Ramos (cell line): ENCODE data around the gene R3HCC1L.
"Not testable (repeated sequence)": the region's sequence is repeated elsewhere in the genome, so short reads cannot be mapped to it uniquely, and the experiment has no call there.

Experiments
- in situ Hi-C: fragments of 300-500 bp; cut with MboI; formaldehyde crosslinking; loops from one replicate; pipeline ENCODE4 v1.14.3; 2022; ENCODE audit warnings: low sequenced_read_pairs; ENCODE audit not compliant: unreplicated experiment

The R3HCC1L gene

DNA sequence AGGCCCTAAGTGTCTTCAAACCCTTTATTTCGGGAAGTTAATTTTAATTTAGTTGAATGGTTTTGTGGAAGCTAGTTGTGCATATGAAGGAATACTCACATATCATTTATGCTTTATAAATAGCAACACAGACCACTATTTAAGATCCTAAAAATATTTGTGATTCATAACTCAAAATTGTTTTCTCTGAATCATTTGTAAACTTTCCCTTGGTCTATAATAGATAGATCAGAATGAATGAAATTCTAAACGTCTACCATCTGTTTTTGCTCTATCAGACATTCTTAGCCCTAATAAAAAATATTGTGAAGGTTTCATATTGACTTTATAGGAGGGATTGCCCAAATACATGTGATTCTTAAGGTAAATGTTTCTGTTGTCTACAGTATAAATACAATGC is 90.1 kb downstream of the R3HCC1L start:
- in situ Hi-C loops = no loop called here

DNA sequence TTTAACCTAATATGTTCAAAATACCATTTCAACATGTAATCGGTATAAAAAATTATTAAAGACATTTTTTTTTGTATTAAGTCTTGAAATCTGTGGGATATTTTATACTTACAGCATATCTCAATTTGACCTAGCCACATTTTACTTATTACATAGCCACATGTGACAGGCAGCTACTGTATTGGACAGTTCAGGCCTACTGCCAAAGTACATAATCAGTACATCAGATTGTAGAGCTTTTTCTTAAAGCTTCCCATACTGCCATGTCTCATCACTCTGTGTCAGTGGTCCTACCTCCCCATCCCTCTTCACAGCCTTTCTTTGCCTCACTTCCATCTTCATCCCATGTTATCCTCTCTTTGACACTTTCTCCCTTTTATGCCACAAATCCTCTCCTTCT is 90.5 kb downstream of the R3HCC1L start:
- in situ Hi-C loops = no loop called here

GRCh38 chr10:98226508-98227144 is 92.2 kb downstream of the R3HCC1L start:
- in situ Hi-C loops = no loop called here

GRCh38 chr10:98227713-98228112 is 93.3 kb downstream of the R3HCC1L start:
- in situ Hi-C loops = not testable (repeated sequence)

DNA sequence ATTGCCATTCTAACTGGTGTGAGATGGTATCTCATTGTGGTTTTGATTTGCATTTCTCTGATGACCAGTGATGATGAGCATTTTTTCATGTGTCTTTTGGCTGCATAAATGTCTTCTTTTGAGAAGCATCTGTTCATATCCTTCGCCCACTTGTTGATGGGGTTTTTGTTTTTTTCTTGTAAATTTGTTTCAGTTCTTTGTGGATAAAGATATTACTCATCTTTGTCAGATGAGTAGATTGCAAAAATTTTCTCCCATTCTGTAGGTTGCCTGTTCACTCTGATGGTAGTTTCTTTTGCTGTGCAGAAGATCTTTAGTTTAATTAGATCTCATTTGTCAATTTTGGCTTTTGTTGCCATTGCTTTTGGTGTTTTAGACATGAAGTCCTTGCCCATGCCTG is 93.8 kb downstream of the R3HCC1L start:
- in situ Hi-C loops = not testable (repeated sequence)

DNA sequence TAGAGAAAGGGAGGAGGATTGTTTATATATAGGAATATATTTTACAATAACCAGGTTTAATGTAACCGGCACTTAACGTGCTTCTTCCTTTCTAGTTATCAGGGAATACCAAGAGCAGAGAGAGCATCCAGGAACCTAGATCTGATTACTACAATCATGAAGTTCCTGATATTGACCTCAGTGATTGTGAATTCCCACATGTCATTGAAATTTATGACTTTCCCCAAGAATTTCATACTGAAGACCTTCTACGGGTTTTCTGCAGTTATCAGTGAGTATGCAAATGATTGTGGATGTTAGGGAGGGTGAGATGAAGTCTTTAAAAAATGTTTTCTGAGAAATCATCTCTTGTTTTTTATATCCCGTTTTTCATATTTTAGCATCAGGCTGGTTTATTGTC is 97.0 kb downstream of the R3HCC1L start:
- in situ Hi-C loops = no loop called here

- in situ Hi-C loops = no loop called here
These were observed 101.4 kb downstream of the R3HCC1L start for GRCh38 chr10:98235846-98236245.

DNA sequence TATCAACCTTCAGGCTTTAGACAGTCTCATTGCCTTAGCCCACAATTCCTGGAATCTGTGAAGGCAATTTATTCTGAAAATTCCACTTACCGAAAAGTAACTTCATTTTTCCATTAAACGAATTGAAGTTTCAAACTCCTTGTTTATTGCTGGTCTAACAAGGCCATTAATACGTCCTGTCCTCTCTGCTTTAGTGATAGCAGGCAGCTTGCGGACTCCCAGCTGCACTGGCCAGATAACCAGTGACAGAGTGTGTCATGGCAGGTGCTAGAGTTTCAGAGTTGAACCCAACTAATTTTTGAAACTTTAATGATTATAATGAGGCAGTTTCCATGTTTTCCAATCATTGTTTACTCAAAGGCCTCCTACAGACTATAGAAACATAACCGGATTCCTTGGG is 102.4 kb downstream of the R3HCC1L start:
- in situ Hi-C loops = no loop called here

GRCh38 chr10:98238391-98238790 is 103.9 kb downstream of the R3HCC1L start:
- in situ Hi-C loops = no loop called here

DNA sequence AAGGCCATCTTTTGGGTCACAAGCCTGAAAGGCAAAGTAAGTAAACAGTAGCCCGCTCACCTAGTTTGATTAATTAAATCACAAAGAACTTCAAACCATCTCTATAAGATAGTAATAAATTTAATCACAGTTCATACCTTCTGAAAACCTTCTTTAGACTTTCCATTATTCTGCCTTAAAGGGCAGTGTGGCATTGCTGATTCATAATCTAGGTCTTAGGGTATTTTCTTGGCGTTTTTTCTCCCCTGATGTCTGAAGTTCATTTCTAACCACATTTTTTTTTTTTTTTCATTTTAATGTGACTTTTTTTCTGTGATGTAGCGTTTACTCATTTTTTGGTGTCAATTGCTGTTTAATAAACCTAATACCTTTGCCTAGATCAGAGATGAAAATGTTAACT is 106.1 kb downstream of the R3HCC1L start:
- in situ Hi-C loops = no loop called here

DNA sequence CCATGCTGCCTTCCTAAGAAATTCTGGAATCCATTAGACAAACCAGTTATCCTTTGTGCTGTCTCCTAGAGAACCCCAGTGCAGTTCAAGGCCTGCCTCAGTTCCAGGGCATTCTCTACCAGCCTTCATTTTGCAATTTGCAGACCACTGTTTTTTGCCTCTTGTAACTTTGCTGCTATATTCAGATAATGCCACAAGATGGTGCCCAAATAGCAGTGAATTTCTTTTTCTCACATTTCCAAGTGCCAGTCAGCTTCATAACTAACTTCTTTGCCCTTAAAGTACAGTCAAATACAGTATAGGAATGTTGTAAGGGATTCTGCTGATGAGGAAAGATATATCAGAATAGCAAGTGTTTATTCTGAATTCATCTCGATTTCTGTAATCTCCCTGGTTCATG is 108.4 kb downstream of the R3HCC1L start:
- in situ Hi-C loops = no loop called here

DNA sequence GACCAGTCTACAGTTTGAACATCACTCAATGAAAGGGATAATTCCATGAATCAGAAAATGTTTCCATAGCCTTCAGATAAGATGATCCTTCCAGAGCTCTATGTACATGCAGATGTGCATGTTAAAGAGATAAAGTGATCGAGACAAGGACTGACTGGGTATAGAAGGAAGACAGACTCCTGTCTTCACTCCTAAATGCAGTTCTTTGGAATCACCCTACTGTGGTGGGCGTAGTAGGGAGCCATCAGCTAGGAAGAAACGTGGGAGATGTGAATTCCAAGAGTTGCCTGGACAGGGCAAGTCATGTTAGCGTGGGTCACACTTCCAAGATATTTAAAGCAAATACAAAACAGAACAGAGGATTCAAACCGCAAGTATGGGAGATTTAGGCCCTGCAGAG is 109.7 kb downstream of the R3HCC1L start:
- in situ Hi-C loops = no loop called here

- in situ Hi-C loops = no loop called here
These were observed 110.1 kb downstream of the R3HCC1L start for GRCh38 chr10:98244586-98244985.

DNA sequence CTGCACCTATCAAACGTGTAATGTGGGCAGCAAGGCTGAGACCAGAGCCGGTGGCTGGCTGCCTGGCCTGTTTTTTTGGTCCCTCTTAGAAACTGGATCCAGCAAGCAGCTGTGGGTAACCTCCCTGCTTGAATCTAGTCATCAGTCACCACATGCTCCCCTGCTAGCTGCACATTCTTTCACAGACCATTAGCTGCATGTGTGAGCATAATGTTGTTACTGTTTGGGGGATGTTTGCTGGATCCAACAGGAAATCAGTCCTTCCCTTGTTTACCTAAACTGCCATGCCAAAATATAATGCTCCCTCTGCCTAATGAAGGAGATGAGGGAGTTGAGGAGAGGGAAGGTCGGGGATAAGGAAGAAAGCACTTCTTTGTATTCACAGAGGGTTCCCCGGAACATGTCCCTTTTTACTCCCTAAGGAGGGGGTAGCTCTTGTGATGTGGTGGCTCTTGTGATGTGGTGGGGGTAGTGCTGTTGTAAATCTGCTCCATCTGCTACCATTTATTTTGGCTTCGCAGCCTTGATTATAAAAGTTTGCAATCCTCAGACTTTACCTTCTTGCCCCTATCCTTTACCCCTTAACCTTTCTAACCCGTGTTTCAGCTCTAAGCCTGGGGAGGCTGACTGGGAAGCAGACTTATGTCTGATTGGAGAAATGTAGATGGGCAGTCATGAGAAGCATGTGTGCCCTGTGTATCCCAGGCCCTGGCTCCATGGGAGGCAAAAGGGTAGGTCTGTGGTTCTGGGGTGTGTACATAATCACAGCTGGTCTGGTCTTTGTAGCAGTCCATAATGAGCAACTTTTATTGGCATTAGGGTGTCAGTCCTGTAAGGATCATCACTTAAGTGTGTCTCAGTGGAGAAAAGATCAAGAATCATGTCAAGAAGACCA is 112.7 kb downstream of the R3HCC1L start:
- in situ Hi-C loops = no loop called here

DNA sequence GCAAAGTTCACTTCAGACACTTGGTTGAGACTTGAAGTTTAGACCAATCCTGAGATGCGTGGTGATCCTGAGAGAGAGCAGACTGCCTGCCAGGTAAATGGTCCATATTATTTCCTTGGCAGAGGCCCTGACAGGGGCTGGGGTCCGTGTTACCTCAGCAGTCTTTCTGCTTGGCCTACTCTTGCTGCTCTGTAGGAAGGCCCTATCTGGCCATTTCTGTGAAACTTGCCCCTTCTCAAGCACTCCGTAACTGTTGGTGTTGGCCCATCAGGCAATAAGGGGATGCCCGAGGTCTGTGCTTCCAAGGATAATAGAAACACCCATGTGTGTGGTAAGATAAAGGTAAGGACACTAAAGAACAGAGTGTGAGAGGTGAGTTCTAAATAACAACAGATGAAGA is 113.6 kb downstream of the R3HCC1L start:
- in situ Hi-C loops = no loop called here

DNA sequence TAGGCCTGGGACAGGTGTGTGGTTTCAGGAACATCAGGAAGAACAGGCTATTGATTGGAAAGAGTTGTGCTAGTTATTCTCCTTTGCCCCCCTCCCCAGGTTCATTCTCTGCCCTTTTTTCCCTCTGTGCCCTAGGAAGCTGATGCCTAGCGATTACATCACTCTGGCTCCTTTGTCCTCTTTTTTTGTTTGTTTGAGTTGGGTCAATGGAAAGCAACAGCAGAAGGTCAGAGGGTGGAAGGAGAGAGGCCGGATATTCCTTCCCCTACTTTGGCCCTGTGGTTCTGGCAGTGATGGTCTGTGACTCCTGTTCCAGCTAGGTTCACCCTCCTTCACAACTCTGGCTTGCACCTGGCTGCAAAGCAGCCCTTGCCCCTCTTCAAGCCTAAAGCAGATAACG is 114.7 kb downstream of the R3HCC1L start:
- in situ Hi-C loops = no loop called here

- in situ Hi-C loops = no loop called here
These were observed 116.9 kb downstream of the R3HCC1L start for GRCh38 chr10:98251399-98251798.

DNA sequence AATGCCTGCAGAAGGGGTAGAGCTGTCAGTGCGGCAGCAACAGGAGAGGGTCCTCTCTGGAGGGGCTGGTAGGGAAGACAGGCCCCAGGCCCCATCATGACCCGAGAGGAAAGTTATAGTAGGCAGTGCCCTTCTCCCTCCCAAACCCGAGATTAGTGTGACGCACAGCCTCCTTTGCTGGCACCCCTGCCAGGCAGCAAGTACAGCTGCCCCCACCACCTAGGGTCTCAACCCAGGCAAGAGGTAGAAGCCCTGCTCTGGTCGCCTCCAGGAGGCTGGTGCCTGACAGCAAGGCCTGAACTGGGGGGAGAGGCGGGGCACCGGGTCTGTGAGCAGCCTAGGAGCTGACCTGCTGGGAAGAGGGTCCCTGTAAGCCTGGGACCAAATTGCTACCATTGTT is 118.0 kb downstream of the R3HCC1L start:
- in situ Hi-C loops = no loop called here

- in situ Hi-C loops = no loop called here
These were observed 119.0 kb downstream of the R3HCC1L start for GRCh38 chr10:98253499-98253898.

DNA sequence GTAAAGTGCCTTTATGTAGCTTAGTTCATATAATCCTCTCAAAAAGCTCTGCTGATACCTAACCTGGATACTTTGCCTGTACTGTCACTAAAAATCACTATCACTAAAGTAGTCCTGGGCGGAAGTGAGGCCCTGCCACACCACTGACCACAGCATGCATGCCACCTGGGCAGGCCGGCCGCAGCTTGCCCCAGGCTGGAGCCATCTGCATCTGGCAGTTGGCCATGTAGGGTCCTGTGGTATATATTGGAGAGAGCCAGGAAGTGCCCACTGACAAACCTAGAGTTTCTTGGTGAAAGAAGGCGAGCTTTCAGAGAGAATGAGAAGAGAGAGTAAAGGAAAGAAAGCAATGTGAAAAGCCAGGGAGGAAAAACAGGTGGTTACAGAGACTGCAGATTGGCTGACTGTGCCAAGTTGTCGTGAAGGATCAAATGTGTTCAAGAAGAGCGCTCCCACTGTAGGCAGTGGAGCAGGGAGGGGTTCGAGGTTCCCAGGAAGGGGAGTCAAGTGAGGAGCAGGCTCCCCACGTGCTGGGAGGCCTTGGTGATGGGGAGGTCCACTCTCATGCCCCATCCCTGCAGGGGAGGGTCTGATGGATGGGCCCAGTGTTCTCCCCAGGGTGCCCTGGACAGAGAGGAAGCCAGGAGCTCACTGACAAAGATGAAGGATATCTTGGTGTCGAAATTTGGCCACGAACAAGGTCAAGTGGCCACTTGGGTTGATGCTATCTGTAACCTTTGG is 119.9 kb downstream of the R3HCC1L start:
- in situ Hi-C loops = no loop called here
